ENCODE measurements around the gene GPATCH3. TPM values are rescaled to one million over a fixed set of nuclear protein-coding genes. Genes with fewer than 3 reads are reported as not detected.
A peak's percentile ranks its signal among the peaks of the same experiment; 100 is the strongest.

Gene GPATCH3
- total and polyA plus RNA-seq, 2 of the 4 experiments (the other 2 are of a cell fraction) = 5.2 to 8.0 TPM

- Histone ChIP-seq H4K20me1 (ENCODE audit: insufficient read depth, low read length) (no peaks in the 10 kb centered on the region), H3K27ac (ENCODE audit: insufficient read depth, low read length) (peak overlapping the region; percentile 100), H3K4ac (ENCODE audit: low read depth, low read length) (peak overlapping the region; percentile 77), H3K4me1 (ENCODE audit: control insufficient read depth, insufficient read depth, low read length) (peaks cover 4% of the 10 kb centered on the region), H3K56ac (ENCODE audit: extremely low read depth, insufficient read depth, low read length) (peak overlapping the region; percentile 88), H2BK120ac (ENCODE audit: low read depth, low read length) (peak overlapping the region; percentile 41), H3K27me3 (ENCODE audit: control insufficient read depth, insufficient read depth, low read length) (no peaks in the 10 kb centered on the region), H4K5ac (ENCODE audit: low read depth, low read length) (no peak overlapping the region), H3K4me2 (ENCODE audit: low read depth, low read length) (peak overlapping the region; percentile 93), H4K91ac (ENCODE audit: insufficient read depth, low read depth, low read length) (peak overlapping the region; percentile 80), H3K4me3 (ENCODE audit: insufficient read depth, low read depth, low read length) (peak overlapping the region; percentile 62), H2BK5ac (ENCODE audit: low read depth, low read length, poor library complexity, severe bottlenecking) (peak overlapping the region; percentile 94), H4K8ac (ENCODE audit: low read depth in 2 of 2, low read length in 2 of 2) (peak overlapping the region; percentile 100), H2BK20ac (ENCODE audit: low read depth, low read length) (no peak overlapping the region), H2AK9ac (replicated peaks; ENCODE audit: low read depth, low read length, poor library complexity) (peak overlapping the region; percentile 97), H2AFZ (replicated peaks; ENCODE audit: low read length, poor library complexity) (peak overlapping the region; percentile 98), H3K79me1 (ENCODE audit: low read depth in 1 of 2, low read length in 2 of 2) (0 out of 4 replicates have a peak, but pooled peaks cover 0 to 3% of the 10 kb centered on the region in 2 experiments), H2AK5ac (ENCODE audit: low read depth, low read length) (peak overlapping the region; percentile 74; the same call in 1 of the 2 replicates), H3K14ac (replicated peaks; ENCODE audit: low read depth, low read length) (peak overlapping the region; percentile 72), H3K18ac (ENCODE audit: low read depth, low read length) (no peak overlapping the region), H2BK15ac (ENCODE audit: low read depth, low read length) (peak overlapping the region; percentile 100; the same call in 2 of the 3 replicates), H3K9me3 (ENCODE audit: control insufficient read depth, insufficient read depth, low read length) (no peaks in the 10 kb centered on the region), H3K23ac (ENCODE audit: low read depth, low read length) (peak overlapping the region; percentile 74; the same call in 1 of the 2 replicates), H3K36me3 (ENCODE audit: control insufficient read depth, insufficient read depth, low read length) (no peaks in the 10 kb centered on the region), H3K9me1 (ENCODE audit: insufficient read depth, low read length) (peaks cover 12% of the 10 kb centered on the region), H3K9ac (ENCODE audit: low read depth, low read length) (peak overlapping the region; percentile 94)
- peak; percentile 96 for ATAC-seq (ENCODE audit: low read depth)
- intact Hi-C loops (cut with micrococcal nuclease) = loop anchor here (2.0 to 10.0 kb wide), 2 partner anchors 14 to 170 kb away; partner anchors contain the start of gene ARID1A
- TF ChIP-seq, protein P1, sequence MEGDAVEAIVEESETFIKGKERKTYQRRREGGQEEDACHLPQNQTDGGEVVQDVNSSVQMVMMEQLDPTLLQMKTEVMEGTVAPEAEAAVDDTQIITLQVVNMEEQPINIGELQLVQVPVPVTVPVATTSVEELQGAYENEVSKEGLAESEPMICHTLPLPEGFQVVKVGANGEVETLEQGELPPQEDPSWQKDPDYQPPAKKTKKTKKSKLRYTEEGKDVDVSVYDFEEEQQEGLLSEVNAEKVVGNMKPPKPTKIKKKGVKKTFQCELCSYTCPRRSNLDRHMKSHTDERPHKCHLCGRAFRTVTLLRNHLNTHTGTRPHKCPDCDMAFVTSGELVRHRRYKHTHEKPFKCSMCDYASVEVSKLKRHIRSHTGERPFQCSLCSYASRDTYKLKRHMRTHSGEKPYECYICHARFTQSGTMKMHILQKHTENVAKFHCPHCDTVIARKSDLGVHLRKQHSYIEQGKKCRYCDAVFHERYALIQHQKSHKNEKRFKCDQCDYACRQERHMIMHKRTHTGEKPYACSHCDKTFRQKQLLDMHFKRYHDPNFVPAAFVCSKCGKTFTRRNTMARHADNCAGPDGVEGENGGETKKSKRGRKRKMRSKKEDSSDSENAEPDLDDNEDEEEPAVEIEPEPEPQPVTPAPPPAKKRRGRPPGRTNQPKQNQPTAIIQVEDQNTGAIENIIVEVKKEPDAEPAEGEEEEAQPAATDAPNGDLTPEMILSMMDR (conservative IDR thresholded peaks at IDR 0.05; ENCODE audit: low read depth, low read length) = no peak
- 0 out of 2 replicates have a peak, but pooled peaks have one; percentile 24 for TF ChIP-seq CHD1 (IDR thresholded peaks at IDR 0.05; ENCODE audit: low read depth, low read length)
- no peak for TF ChIP-seq RCOR1 (IDR thresholded peaks at IDR 0.05; ENCODE audit: insufficient replicate concordance, low read length)
- TF ChIP-seq BHLHE40 (IDR thresholded peaks at IDR 0.05; ENCODE audit: low read depth, low read length) = peak; percentile 3; the same call in 1 of the 2 replicates
- peak; percentile 78 for TF ChIP-seq POLR2A (IDR thresholded peaks at IDR 0.05; ENCODE audit: low read depth, low read length)
- peak; percentile 62 for TF ChIP-seq USF2 (IDR thresholded peaks at IDR 0.05; ENCODE audit: low read depth, low read length)
- peak; percentile 64; the same call in 1 of the 2 replicates for TF ChIP-seq MAZ (IDR thresholded peaks at IDR 0.05; ENCODE audit: borderline replicate concordance, low read depth, low read length)
- peak; percentile 38; the same call in 1 of the 2 replicates for TF ChIP-seq FOS (IDR thresholded peaks at IDR 0.05; ENCODE audit: low read depth, low read length)
- peak; percentile 49; the same call in 1 of the 2 replicates for TF ChIP-seq MXI1 (IDR thresholded peaks at IDR 0.05; ENCODE audit: borderline replicate concordance, low read depth, low read length)
- dilution Hi-C loops (cut with HindIII; ENCODE audit: low sequenced_read_pairs, unreplicated experiment) = no loop called here
- WGBS, 2 experiments (ENCODE audit: extremely low coverage in 2 of 2, insufficient read length in 1 of 2) = 1% methylated on average over 58 of the region's 75 CpGs; no CpG with 5 or more reads in 1 of the 2 experiments
- in situ Hi-C loops (cut with MboI; ENCODE audit: low sequenced_read_pairs) = no loop called here
- DNase-seq = peak; percentile 97
- CTCF ChIA-PET = interaction anchor here (1.4 kb wide), 1 partner anchor 56 kb away, joined by 3 read pairs; no protein-coding TSS in a partner anchor
- BruUV-seq (replicated peaks) = no TSS peak
- POLR2A ChIA-PET (ENCODE audit: unreplicated experiment) = interaction anchor here (0.6 to 1.4 kb wide), 4 partner anchors 15 to 392 kb away, joined by 3 to 7 read pairs (median 3); partner anchors contain the start of genes GPN2 and HMGN2
Measured at GRCh38 chr1:26864610-26865480, 35.4 kb downstream of the GPATCH3 start.

Measured in IMR-90 (cell line).